Measurements from ENCODE around the gene SUN1. TPM values are rescaled to one million over a fixed set of nuclear protein-coding genes. Genes with fewer than 3 reads are reported as not detected.

SUN1 gene
- total and polyA plus RNA-seq, 2 of the 8 experiments (the other 6 are each of a cell fraction or from before 2014, with no cell fraction given) = 108 to 158 TPM

DNA sequence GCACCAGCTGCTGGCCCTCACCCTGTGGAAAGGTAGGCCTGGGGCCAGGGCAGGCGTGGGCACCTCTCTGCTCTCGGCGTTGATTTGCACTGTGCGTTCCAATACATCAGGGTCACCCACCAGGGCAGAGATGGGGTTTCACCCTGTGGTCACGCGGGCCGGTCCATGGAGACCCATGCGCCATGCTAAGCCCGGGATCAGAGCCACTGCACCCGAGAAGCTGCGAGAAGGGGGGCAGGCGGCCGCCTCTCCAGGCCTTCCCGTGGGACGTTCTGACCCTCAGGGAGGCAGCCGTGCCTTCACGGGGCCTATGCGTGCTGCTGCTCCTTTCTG, 55.2 kb downstream of the SUN1 start:
- H2AFZ ChIP-seq (ENCODE audit: low read length) = no peak overlapping the region
- H3K79me2 ChIP-seq (ENCODE audit: control insufficient read depth in 1 of 2, insufficient read depth in 2 of 2, low read length in 2 of 2) = peaks cover 20 to 72% of the 10 kb centered on the region in 2 experiments
- H3K18ac ChIP-seq (ENCODE audit: extremely low read depth, low read length) = no peak overlapping the region
- no peak overlapping the region for H4K91ac ChIP-seq (replicated peaks; ENCODE audit: insufficient read length, low read length)
- no peak overlapping the region for H2BK15ac ChIP-seq (ENCODE audit: low read length)
- H3K27ac ChIP-seq (ENCODE audit: low read depth, low read length) = no peak overlapping the region
- H3K27me3 ChIP-seq (replicated peaks in 1 of 4; ENCODE audit: control insufficient read depth in 3 of 4, extremely low read depth in 1 of 4, insufficient read depth in 3 of 4, low read length in 3 of 4) = no peaks in the 10 kb centered on the region
- ChIA-PET POLR2A (ENCODE audit: partially characterized antibody) (interaction anchor here (0.9 to 1.6 kb wide), 4 partner anchors 11 to 123 kb away, joined by 3 to 6 read pairs (median 4); partner anchors contain the start of gene GET4), CTCF (ENCODE audit: partially characterized antibody) (interaction anchor here (0.6 kb wide), 1 partner anchor 1509 kb away, joined by 3 read pairs; no protein-coding TSS in a partner anchor)
- H3K23ac ChIP-seq (ENCODE audit: insufficient read length) = no peak overlapping the region
- H2AK5ac ChIP-seq (ENCODE audit: low read depth, low read length) = no peak overlapping the region
- H3K23me2 ChIP-seq (ENCODE audit: low read depth, low read length) = no peaks in the 10 kb centered on the region; the same call in 1 of the 2 replicates
- peak overlapping the region; percentile 24; the same call in 1 of the 2 replicates for H2BK5ac ChIP-seq (ENCODE audit: low read depth, low read length)
- no peak overlapping the region for H3K4me3 ChIP-seq (ENCODE audit: extremely low read depth in 1 of 4, insufficient read depth in 2 of 4, low read depth in 3 of 4, low read length in 4 of 4)
- no peak overlapping the region for H4K5ac ChIP-seq (ENCODE audit: insufficient read length, low read depth, low read length)
- no peak overlapping the region for H3K4ac ChIP-seq (replicated peaks; ENCODE audit: insufficient read length, low read depth, low read length)
- peaks cover 14 to 43% (median 29%) of the 10 kb centered on the region in 4 experiments; a peak in 7 of 8 replicates for H3K36me3 ChIP-seq (ENCODE audit: control insufficient read depth in 2 of 4, insufficient read depth in 4 of 4, low read length in 3 of 4)
- H3K4me1 ChIP-seq (replicated peaks in 1 of 4; ENCODE audit: control insufficient read depth in 3 of 4, insufficient read depth in 4 of 4, low read length in 3 of 4) = peaks cover 0 to 12% (median 1%) of the 10 kb centered on the region in 4 experiments; a peak in 2 of 7 replicates
- no peak overlapping the region for H3K9ac ChIP-seq (replicated peaks in 1 of 4; ENCODE audit: extremely low read depth in 1 of 4, low read depth in 3 of 4, low read length in 3 of 4)
- H3K4me2 ChIP-seq (ENCODE audit: insufficient read depth in 1 of 2, low read depth in 2 of 2, low read length in 2 of 2) = no peak overlapping the region
- no peaks in the 10 kb centered on the region for H3K9me3 ChIP-seq (ENCODE audit: insufficient read depth in 2 of 2, low read depth in 1 of 2, low read length in 1 of 2)
- no peak overlapping the region for H2BK12ac ChIP-seq (ENCODE audit: low read depth, low read length)
- no peak for DNase-seq (ENCODE audit: low read depth in 1 of 2, low spot score in 2 of 2)
- no peak overlapping the region for H3K14ac ChIP-seq (ENCODE audit: insufficient read length)
- H2BK120ac ChIP-seq (replicated peaks; ENCODE audit: low read depth, low read length) = no peak overlapping the region
- peaks cover 41 to 43% of the 10 kb centered on the region in 2 experiments for H4K20me1 ChIP-seq (replicated peaks in 1 of 2; ENCODE audit: control insufficient read depth in 1 of 2, insufficient read depth in 2 of 2, low read length in 2 of 2)
- FAIRE-seq = no peak
- 97% methylated on average over 18 of the region's 18 CpGs; no CpG with 5 or more reads in 1 of the 2 experiments for WGBS, 2 experiments (ENCODE audit: extremely low coverage in 1 of 2, insufficient coverage in 1 of 2, insufficient read length in 1 of 2, insufficient replicate concordance in 2 of 2, low coverage in 1 of 2, low lambda C conversion rate in 2 of 2, missing lambda C conversion rate in 1 of 2)
- peaks cover 44% of the 10 kb centered on the region for H3K79me1 ChIP-seq (ENCODE audit: low read depth, low read length)
- H3K56ac ChIP-seq (replicated peaks; ENCODE audit: insufficient read length, low read depth, low read length) = no peak overlapping the region
- no peak overlapping the region for H4K8ac ChIP-seq (ENCODE audit: extremely low read depth, insufficient read depth, low read length)
- no peak overlapping the region for H2BK20ac ChIP-seq (ENCODE audit: low read length)
- TF ChIP-seq CREB1 (IDR thresholded peaks at IDR 0.05) (no peak), RXRA (IDR thresholded peaks at IDR 0.05; ENCODE audit: insufficient read depth, low read depth, low read length) (no peak), YY1 (IDR thresholded peaks at IDR 0.05; ENCODE audit: low read depth, low read length) (no peak)
